GM19463 (cell line): Measurements from ENCODE around the gene GMPR2.
"Not testable (repeated sequence)": the region's sequence is repeated elsewhere in the genome, so short reads cannot be mapped to it uniquely, and the experiment has no call there.

ENCODE experiments used
- ATAC-seq: cut with Tn5 transposase; IDR thresholded peaks from one replicate; pipeline ENCODE4 v1.9.1; 2021; ENCODE audit warnings: mild to moderate bottlenecking, moderate library complexity; ENCODE audit not compliant: unreplicated experiment

Gene GMPR2

GRCh38 chr14:24226473-24226872, 6.3 kb upstream of the GMPR2 start:
- ATAC-seq: no peak

GRCh38 chr14:24228902-24229301, 3.8 kb upstream of the GMPR2 start:
- no peak for ATAC-seq

GRCh38 chr14:24231263-24232120, 1.2 kb upstream of the GMPR2 start:
- no peak for ATAC-seq

- ATAC-seq: peak; percentile 82
These were observed 546 bp upstream of the GMPR2 start, which contains the start of gene NEDD8 for GRCh38 chr14:24232121-24232644. Gene NEDD8, minus strand, starts transcription at chr14:24232367. Its CDS starts 100 bp downstream, at chr14:24232267.

GRCh38 chr14:24233538-24233866, 773 bp downstream of the GMPR2 start:
- no peak for ATAC-seq

- no peak for ATAC-seq
These were observed 1.6 kb downstream of the GMPR2 start for GRCh38 chr14:24234095-24235005.

- no peak for ATAC-seq
These were observed 3.3 kb downstream of the GMPR2 start for GRCh38 chr14:24235804-24236688.

GRCh38 chr14:24236689-24237462, 4.1 kb downstream of the GMPR2 start:
- no peak for ATAC-seq

GRCh38 chr14:24237463-24237955, 4.8 kb downstream of the GMPR2 start:
- no peak for ATAC-seq

GRCh38 chr14:24238123-24238522, 5.4 kb downstream of the GMPR2 start:
- no peak for ATAC-seq

GRCh38 chr14:24238527-24239037, 5.9 kb downstream of the GMPR2 start:
- no peak for ATAC-seq

GRCh38 chr14:24240110-24240918, 7.6 kb downstream of the GMPR2 start:
- no peak for ATAC-seq

GRCh38 chr14:24241829-24242443, 9.2 kb downstream of the GMPR2 start:
- peak; percentile 76 for ATAC-seq

GRCh38 chr14:24243336-24243836, 10.7 kb downstream of the GMPR2 start:
- no peak for ATAC-seq

GRCh38 chr14:24245350-24245749, 12.6 kb downstream of the GMPR2 start:
- not testable (repeated sequence) for ATAC-seq

- ATAC-seq: no peak
These were observed 14.1 kb downstream of the GMPR2 start for GRCh38 chr14:24246765-24247212.

GRCh38 chr14:24247422-24247821, 14.7 kb downstream of the GMPR2 start:
- ATAC-seq: no peak
